Thoracic aorta (tissue), 2 donors: ENCODE data around the gene ASIC1. TPM values are rescaled to one million over a fixed set of nuclear protein-coding genes. Genes with fewer than 3 reads are reported as not detected.

Source experiments
- ATAC-seq: fragments of 150-250 bp; one replicate; pipeline ENCODE4 v1.8.0; 2017; ENCODE audit warnings: low read depth; ENCODE audit not compliant: insufficient number of reproducible peaks, low FRiP score
- DNase-seq: peaks from one replicate; pipeline ENCODE4 v3.0.0-alpha.2; 2020; ENCODE audit warnings: low spot score
- H3K27ac ChIP-seq, 2 donors: fragments of 200-600 bp; sonication (generic); 1 replicate in 1 of 2; 2 replicates in 1 of 2; pipeline ENCODE4 v1.5.1; 2016; ENCODE audit warnings: mild to moderate bottlenecking in 2 of 2, moderate library complexity in 2 of 2
- H3K27me3 ChIP-seq: fragments of 200-600 bp; sonication (generic); replicated peaks from 2 replicates; pipeline ENCODE4 v1.6.0; 2016; ENCODE audit warnings: mild to moderate bottlenecking; ENCODE audit not compliant: insufficient read depth
- H3K36me3 ChIP-seq: fragments of 200-600 bp; sonication (generic); one replicate; pipeline ENCODE4 v1.5.1; 2016
- H3K4me1 ChIP-seq, 2 donors: fragments of 200-600 bp; sonication (generic); 1 replicate in 1 of 2; 2 replicates in 1 of 2; pipeline versions ENCODE4 v1.5.1 to v1.6.0; 2016; ENCODE audit warnings: low read depth in 2 of 2, mild to moderate bottlenecking in 1 of 2; ENCODE audit not compliant: control insufficient read depth in 1 of 2
- H3K4me3 ChIP-seq: fragments of 200-600 bp; sonication (generic); 2 replicates; pipeline ENCODE4 v1.5.1; 2016; ENCODE audit warnings: mild to moderate bottlenecking
- H3K9me3 ChIP-seq: fragments of 200-600 bp; sonication (generic); 2 replicates; pipeline ENCODE4 v1.5.1; 2016
- CTCF ChIP-seq: fragments of 200-600 bp; sonication (generic); IDR thresholded peaks from one replicate; pipeline ENCODE4 v1.5.1; 2019; ENCODE audit warnings: antibody characterized with exemption
- total RNA-seq, 2 donors: library from RNA; depleted of rRNA; stranded (reverse); fragments of >200 nt; gene quantifications; one replicate each; pipeline versions ENCODE4 v1.1.0 to v1.2.3, GENCODE V29; 2016

Gene ASIC1
- total RNA-seq, 2 donors from 2014 or later, result not detected

- Histone ChIP-seq H3K27me3 (no peaks in the 10 kb centered on the region), H3K4me3 (peak overlapping the region; percentile 53), H3K36me3 (no peaks in the 10 kb centered on the region), H3K9me3 (no peaks in the 10 kb centered on the region), H3K27ac (peak overlapping the region; percentile 96 to 99), H3K4me1 (peaks cover 37 to 42% of the 10 kb centered on the region in 2 donors)
- DNase-seq (no peak), ATAC-seq (no peak)
- TF ChIP-seq CTCF, result no peak
Observed at GRCh38 chr12:50110127-50110761, 52.8 kb downstream of the ASIC1 start.

DNA sequence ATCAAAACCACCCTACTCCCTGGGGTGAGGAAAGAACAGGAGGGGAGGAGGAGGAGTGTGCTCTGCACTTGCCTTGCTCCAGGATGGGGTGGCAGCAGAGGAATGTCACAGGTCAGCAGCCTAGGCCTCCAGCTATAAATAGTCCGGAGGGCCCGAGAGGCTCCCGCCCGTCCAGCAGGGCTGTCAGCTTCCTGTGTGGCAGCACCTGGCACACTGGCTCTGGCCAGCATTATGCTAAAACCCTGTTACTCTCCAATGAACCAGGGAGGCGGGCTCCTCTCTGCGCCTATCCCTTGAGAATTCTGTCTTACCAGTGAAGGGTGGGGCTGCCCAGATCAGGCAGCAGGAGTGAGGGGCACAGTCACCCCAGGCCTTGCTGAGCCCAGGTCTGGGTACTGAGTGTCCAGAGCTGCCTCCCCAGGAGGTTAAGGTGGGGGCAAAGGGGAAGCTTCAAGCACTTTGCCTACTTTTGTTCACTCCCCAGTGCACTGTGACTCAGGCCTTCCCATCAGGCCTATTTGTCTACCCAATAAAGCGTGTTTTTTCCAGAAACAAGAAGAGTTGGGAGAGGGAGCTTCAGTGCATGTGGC is 53.5 kb downstream of the ASIC1 start:
- peaks cover 38 to 42% of the 10 kb centered on the region in 2 donors for H3K4me1 ChIP-seq
- H3K4me3 ChIP-seq, result peak overlapping the region; percentile 59
- ATAC-seq, result peak; percentile 36

DNA sequence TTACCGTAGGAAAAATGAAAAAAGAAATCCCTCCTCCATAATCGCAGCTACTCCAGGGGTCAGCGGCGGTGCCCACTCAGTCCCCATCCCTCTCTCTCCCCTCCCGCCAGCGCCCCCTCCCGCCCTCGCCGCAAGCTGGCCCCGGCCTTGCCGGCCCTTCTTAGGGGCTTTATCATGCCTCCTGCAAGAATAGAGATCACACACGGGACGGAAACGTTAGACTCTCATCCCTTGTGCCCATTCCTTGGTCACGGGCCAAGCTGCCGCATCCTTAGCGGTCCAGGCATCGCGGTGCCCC is 53.9 kb downstream of the ASIC1 start:
- TF ChIP-seq CTCF, result no peak
- Histone ChIP-seq H3K9me3 (no peaks in the 10 kb centered on the region), H3K4me3 (peak overlapping the region; percentile 59), H3K27ac (peak overlapping the region; percentile 96 to 99), H3K36me3 (no peaks in the 10 kb centered on the region), H3K4me1 (peaks cover 41 to 42% of the 10 kb centered on the region in 2 donors), H3K27me3 (no peaks in the 10 kb centered on the region)
- DNase-seq (no peak), ATAC-seq (no peak)

More for the DNA sequence above, 53.5 kb downstream of the ASIC1 start:
- Histone ChIP-seq H3K9me3 (no peaks in the 10 kb centered on the region), H3K27ac (peak overlapping the region; percentile 96 to 99), H3K36me3 (no peaks in the 10 kb centered on the region), H3K27me3 (no peaks in the 10 kb centered on the region)
- TF ChIP-seq CTCF, result no peak
- peak; percentile 38 for DNase-seq

- Histone ChIP-seq H3K4me1 (peaks cover 43 to 44% of the 10 kb centered on the region in 2 donors), H3K9me3 (no peaks in the 10 kb centered on the region), H3K27me3 (no peaks in the 10 kb centered on the region), H3K27ac (peak within 1 kb of the TSS; percentile 96 to 99), H3K36me3 (no peaks in the 10 kb centered on the region), H3K4me3 (peak within 1 kb of the TSS; percentile 74)
- peak; percentile 95 for ATAC-seq
- peak; percentile 95 for DNase-seq
- TF ChIP-seq CTCF, result peak; percentile 79
Observed at GRCh38 chr12:50111693-50112455, 54.5 kb downstream of the ASIC1 start, which contains the start of gene COX14. Gene COX14 (plus strand): TSS chr12:50112236. CDS start chr12:50120044, 7,808 bp downstream.
